DOHH2 (cell line): ENCODE data around the gene MAK.

Experiments used
- EZH2phosphoT487 ChIP-seq: fragments of 200-600 bp; sonication (generic); IDR thresholded peaks from 2 replicates; pipeline ENCODE4 v1.6.1; 2017; ENCODE audit warnings: borderline replicate concordance, mild to moderate bottlenecking, antibody characterized with exemption, low read length, moderate library complexity, mixed read lengths
- TF ChIP-seq, protein P1 (sequence below): fragments of 200-600 bp; sonication (generic); IDR thresholded peaks from one replicate; pipeline ENCODE4 v1.5.1; 2014; ENCODE audit warnings: antibody characterized with exemption, mild to moderate bottlenecking, low read depth, low read length; ENCODE audit not compliant: poor library complexity, severe bottlenecking

DNA sequence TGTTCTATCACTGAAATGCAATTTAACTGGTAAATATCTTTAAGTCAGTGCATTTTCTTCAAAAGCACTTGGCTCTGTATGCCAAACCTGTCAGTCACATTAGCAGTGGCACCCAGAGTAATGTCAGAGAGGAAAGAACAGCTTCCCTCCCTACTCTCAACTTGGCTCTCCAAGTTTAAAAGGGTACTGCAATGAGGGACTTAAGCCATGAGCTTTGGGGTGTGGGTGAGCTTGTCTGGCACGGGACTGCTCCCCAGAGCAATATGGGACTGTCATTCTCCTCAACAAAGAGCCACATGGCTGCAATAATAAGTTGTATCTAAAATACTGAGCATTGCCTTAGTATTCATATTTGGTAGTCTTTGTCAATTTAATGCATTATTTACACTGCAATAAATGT lies 39.5 kb upstream of the MAK start:
- no peak for TF ChIP-seq EZH2phosphoT487
- TF ChIP-seq, protein P1, sequence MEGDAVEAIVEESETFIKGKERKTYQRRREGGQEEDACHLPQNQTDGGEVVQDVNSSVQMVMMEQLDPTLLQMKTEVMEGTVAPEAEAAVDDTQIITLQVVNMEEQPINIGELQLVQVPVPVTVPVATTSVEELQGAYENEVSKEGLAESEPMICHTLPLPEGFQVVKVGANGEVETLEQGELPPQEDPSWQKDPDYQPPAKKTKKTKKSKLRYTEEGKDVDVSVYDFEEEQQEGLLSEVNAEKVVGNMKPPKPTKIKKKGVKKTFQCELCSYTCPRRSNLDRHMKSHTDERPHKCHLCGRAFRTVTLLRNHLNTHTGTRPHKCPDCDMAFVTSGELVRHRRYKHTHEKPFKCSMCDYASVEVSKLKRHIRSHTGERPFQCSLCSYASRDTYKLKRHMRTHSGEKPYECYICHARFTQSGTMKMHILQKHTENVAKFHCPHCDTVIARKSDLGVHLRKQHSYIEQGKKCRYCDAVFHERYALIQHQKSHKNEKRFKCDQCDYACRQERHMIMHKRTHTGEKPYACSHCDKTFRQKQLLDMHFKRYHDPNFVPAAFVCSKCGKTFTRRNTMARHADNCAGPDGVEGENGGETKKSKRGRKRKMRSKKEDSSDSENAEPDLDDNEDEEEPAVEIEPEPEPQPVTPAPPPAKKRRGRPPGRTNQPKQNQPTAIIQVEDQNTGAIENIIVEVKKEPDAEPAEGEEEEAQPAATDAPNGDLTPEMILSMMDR = no peak
